ENCODE data around the gene SIGLEC11.

DNA sequence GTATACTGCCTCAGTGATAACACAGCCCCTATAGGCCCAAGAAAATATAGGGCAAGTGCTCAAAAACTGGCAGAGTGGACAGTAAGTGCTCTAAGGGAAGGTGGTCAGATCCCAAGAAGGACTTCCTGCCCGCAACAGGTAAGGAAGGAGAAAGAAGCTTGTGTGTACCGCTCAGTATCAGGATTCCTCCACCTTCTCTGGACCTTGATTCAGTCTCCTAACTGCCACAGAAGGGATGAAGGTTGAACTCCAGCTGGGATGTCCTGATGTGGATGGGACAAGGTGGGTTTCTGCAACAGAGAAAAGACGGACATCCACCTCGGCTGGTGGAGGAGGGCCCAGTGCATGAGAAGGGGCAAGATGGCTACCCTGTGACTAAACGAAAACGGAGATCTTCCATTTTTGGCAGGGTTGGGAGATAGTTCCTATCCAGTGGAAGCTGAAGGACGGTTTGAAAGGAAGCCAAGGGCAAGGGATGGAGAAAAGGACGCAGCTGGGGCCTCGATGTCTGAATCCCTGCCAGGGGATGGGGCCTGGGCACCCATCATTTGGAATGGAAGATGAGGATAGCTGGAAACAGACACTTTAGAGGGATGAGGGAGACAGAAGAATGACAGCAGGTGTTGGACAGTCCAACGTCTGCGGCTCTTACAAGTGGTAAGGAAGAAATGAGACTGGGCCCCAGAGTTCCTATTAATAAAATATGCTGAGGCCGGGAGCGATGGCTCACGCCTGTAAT lies 33.3 kb downstream of the SIGLEC11 start:
- no peak for TF ChIP-seq EZH2phosphoT487 (conservative IDR thresholded peaks at IDR 0.05; ENCODE audit: low read length)
- no peak for TF ChIP-seq CTCF (IDR thresholded peaks at IDR 0.05; ENCODE audit: insufficient read depth, low read length, poor library complexity, severe bottlenecking)

Measured in SU-DHL-6 (cell line).